Endothelial cell of umbilical vein (primary cell): Measurements from ENCODE around the gene EPHB6. TPM values are rescaled to one million over a fixed set of nuclear protein-coding genes. Genes with fewer than 3 reads are reported as not detected.

Experiments
- BruUV-seq: library from RNA; stranded (reverse); fragments of 400-500 nt; replicated peaks from 2 replicates; lab custom pipeline; 2021; lab: Mats Ljungman, UMichigan
- CTCF ChIA-PET: fragments of 300-600, 350-600 bp; sonication (Branson Sonifier 250); formaldehyde crosslinking; loops from one replicate; lab custom pipeline; 2021; ENCODE audit warnings: antibody characterized with exemption, inconsistent platforms; lab: Charles Lee
- POLR2A ChIA-PET: fragments of 300-600, 350-600 bp; sonication (Branson Sonifier 250); formaldehyde crosslinking; loops from one replicate; lab custom pipeline; 2021; ENCODE audit warnings: antibody characterized with exemption, inconsistent platforms; lab: Charles Lee
- DNase-seq: peaks from one replicate; pipeline ENCODE4 v3.0.0-alpha.2; 2011; ENCODE audit warnings: low read depth, low spot score
- FAIRE-seq: peaks from 2 replicates; lab custom pipeline; 2011; peaks lifted over from hg19 to GRCh38; lab: Jason Lieb, UNC
- H2AFZ ChIP-seq: 2 replicates; pipeline ENCODE4 v1.6.0; 2012; ENCODE audit warnings: low read depth, low read length, control low read depth, inconsistent platforms
- H3K27ac ChIP-seq: 2 replicates; pipeline ENCODE4 v1.5.1; 2011; ENCODE audit warnings: low read depth, mild to moderate bottlenecking, control low read depth, low read length, moderate library complexity; ENCODE audit not compliant: insufficient read depth
- H3K27me3 ChIP-seq, 2 experiments: 2 replicates each; pipeline versions ENCODE4 v1.6.0 to v1.6.1; 2011; ENCODE audit warnings: low read length in 2 of 2, mixed read lengths in 1 of 2; ENCODE audit not compliant: control insufficient read depth in 2 of 2, insufficient read depth in 2 of 2
- H3K36me3 ChIP-seq, 2 experiments: 2 replicates in 1 of 2; 3 replicates in 1 of 2; pipeline ENCODE4 v1.5.1; 2011; ENCODE audit warnings: low read length in 2 of 2, mild to moderate bottlenecking in 1 of 2, moderate library complexity in 1 of 2; ENCODE audit not compliant: control insufficient read depth in 2 of 2, insufficient read depth in 2 of 2; ENCODE audit errors: extremely low read depth in 1 of 2
- H3K4me1 ChIP-seq: 3 replicates; pipeline ENCODE4 v1.5.1; 2011; ENCODE audit warnings: mild to moderate bottlenecking, low read length; ENCODE audit not compliant: control insufficient read depth, insufficient read depth; ENCODE audit errors: extremely low read depth
- H3K4me2 ChIP-seq: 2 replicates; pipeline ENCODE4 v1.6.1; 2011; ENCODE audit warnings: low read length, control low read depth, mixed read lengths; ENCODE audit not compliant: insufficient read depth
- H3K4me3 ChIP-seq, 3 experiments: fragments of 200-600 bp in 1 of 3; sonication (generic), shearing (Covaris generic) in 1 of 3; replicated peaks in 1 of 3; 2 replicates each; pipeline ENCODE4 v1.5.1; 2011 to 2016; ENCODE audit warnings: control low read depth in 3 of 3, low read length in 3 of 3, mild to moderate bottlenecking in 2 of 3, inconsistent platforms in 1 of 3, low read depth in 1 of 3, moderate library complexity in 1 of 3; ENCODE audit not compliant: insufficient read depth in 1 of 3
- H3K79me2 ChIP-seq: 2 replicates; pipeline ENCODE4 v1.6.0; 2012; ENCODE audit warnings: low read length, inconsistent platforms; ENCODE audit not compliant: control insufficient read depth, insufficient read depth
- H3K9ac ChIP-seq: replicated peaks from 2 replicates; pipeline ENCODE3; 2011; ENCODE audit warnings: low read length, control low read depth; ENCODE audit not compliant: insufficient read depth; ENCODE audit errors: extremely low read depth
- H3K9me1 ChIP-seq: replicated peaks from 3 replicates; pipeline ENCODE4 v1.6.0; 2011; ENCODE audit warnings: mild to moderate bottlenecking, low read length; ENCODE audit not compliant: control insufficient read depth, insufficient read depth; ENCODE audit errors: extremely low read depth
- H3K9me3 ChIP-seq: replicated peaks from 2 replicates; pipeline ENCODE4 v1.5.1; 2012; ENCODE audit warnings: low read length, inconsistent platforms; ENCODE audit not compliant: control insufficient read depth, insufficient read depth
- H4K20me1 ChIP-seq: replicated peaks from 2 replicates; pipeline ENCODE3; 2011; ENCODE audit warnings: mild to moderate bottlenecking, low read length; ENCODE audit not compliant: control insufficient read depth, insufficient read depth; ENCODE audit errors: extremely low read depth
- EZH2 ChIP-seq: IDR thresholded peaks from 2 replicates; pipeline ENCODE4 v1.6.1; 2012; ENCODE audit warnings: borderline replicate concordance, low read depth, mild to moderate bottlenecking, moderate library complexity, low read length, inconsistent platforms; ENCODE audit not compliant: severe bottlenecking
- FOS ChIP-seq: IDR thresholded peaks from 2 replicates; pipeline ENCODE4 v1.6.1; 2011; ENCODE audit warnings: mild to moderate bottlenecking, low read length, moderate library complexity, borderline replicate concordance; ENCODE audit not compliant: insufficient read depth
- GATA2 ChIP-seq: IDR thresholded peaks from 2 replicates; pipeline ENCODE4 v1.7.0; 2011; ENCODE audit warnings: low read depth, mild to moderate bottlenecking, moderate library complexity, mixed read lengths, low read length; ENCODE audit not compliant: insufficient read length, insufficient read depth
- JUN ChIP-seq: IDR thresholded peaks from 2 replicates; pipeline ENCODE4 v1.6.1; 2011; ENCODE audit warnings: borderline replicate concordance, low read depth; ENCODE audit not compliant: insufficient read length, insufficient read depth
- MYC ChIP-seq: IDR thresholded peaks from one replicate; pipeline ENCODE4 v1.6.1; 2011; ENCODE audit warnings: mild to moderate bottlenecking, low read depth, low read length
- POLR2A ChIP-seq: IDR thresholded peaks from 2 replicates; pipeline ENCODE4 v1.6.1; 2012; ENCODE audit warnings: low read depth, mild to moderate bottlenecking, control low read depth, low read length
- POLR2AphosphoS5 ChIP-seq: IDR thresholded peaks from 2 replicates; pipeline ENCODE4 v1.6.1; 2012; ENCODE audit warnings: low read depth, mild to moderate bottlenecking, control low read depth, low read length, moderate library complexity; ENCODE audit not compliant: insufficient read depth
- dilution Hi-C: fragments of 300-500 bp; cut with MboI; formaldehyde crosslinking; loops from one replicate; pipeline ENCODE4 v1.15.0; 2019; ENCODE audit warnings: low sequenced_read_pairs; ENCODE audit not compliant: extremely low pct_ligation_motif_present
- intact Hi-C: fragments of 100-400 bp; cut with micrococcal nuclease; formaldehyde crosslinking; loops from one replicate; pipeline ENCODE4 v1.10.0; 2022
- polyA plus RNA-seq, 4 experiments: library from polyadenylated mRNA; depleted of rRNA in 3 of 4; stranded (reverse) in 3 of 4; unstranded in 1 of 4; fragments of >200 nt; gene quantifications; 2 replicates each; pipeline versions ENCODE4 v1.2.1 to v1.2.3, GENCODE V29; 2011 to 2012; ENCODE audit warnings: missing spikeins in 1 of 4
- total RNA-seq: library from RNA; stranded (reverse); gene quantifications from 2 replicates; pipeline ENCODE4 v1.2.3, GENCODE V29; 2021
- TF ChIP-seq, protein P1 (sequence below), 2 donors: IDR thresholded peaks; 1 replicate in 1 of 2; 2 replicates in 1 of 2; pipeline ENCODE4 v1.5.1; 2011; ENCODE audit warnings: low read length in 2 of 2, mild to moderate bottlenecking in 2 of 2, moderate library complexity in 2 of 2, control low read depth in 1 of 2, inconsistent platforms in 1 of 2, low read depth in 1 of 2; ENCODE audit not compliant: insufficient read depth in 1 of 2; ENCODE audit errors: extremely low read depth in 1 of 2
- TF ChIP-seq, protein P2 (sequence below): IDR thresholded peaks from 2 replicates; pipeline ENCODE4 v1.6.1; 2011; ENCODE audit not compliant: insufficient read depth, insufficient read length

Gene EPHB6
- total and polyA plus RNA-seq, 2 donors (not counting 3 experiments of a cell fraction or from before 2014, with no cell fraction given): 0.86 to 2.9 TPM

DNA sequence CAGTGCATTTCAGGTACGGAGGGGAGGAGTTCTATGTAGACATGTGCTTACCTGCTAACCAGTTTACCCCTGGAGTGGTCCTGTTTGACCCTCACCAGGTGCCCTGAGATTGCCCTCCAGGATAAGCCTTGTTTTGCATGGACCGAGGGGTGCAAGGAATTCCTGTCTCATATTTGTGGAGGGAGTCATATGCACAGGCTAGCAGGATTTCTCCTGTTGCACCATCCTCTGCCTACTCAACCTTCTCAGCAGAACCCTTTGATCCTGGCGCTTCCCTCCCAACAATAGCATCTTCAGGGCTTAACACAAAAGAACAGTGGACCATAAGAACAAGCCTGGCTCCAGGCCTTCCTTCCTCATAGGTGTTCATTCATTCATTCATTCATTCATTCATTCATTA lies 23.4 kb downstream of the EPHB6 start:
- H3K9ac ChIP-seq: no peak overlapping the region
- no peak overlapping the region for H3K4me3 ChIP-seq
- no peak overlapping the region for H3K27ac ChIP-seq
- H3K4me2 ChIP-seq: no peak overlapping the region
- H3K79me2 ChIP-seq: no peaks in the 10 kb centered on the region
- no peaks in the 10 kb centered on the region for H3K36me3 ChIP-seq
- H3K9me3 ChIP-seq: no peaks in the 10 kb centered on the region
- intact Hi-C loops (no loop called here), dilution Hi-C loops (no loop called here)
- CTCF ChIA-PET: interaction anchor here (3.1 kb wide), 1 partner anchor 337 kb away, joined by 64 read pairs; no protein-coding TSS in a partner anchor
- no peaks in the 10 kb centered on the region for H3K9me1 ChIP-seq
- POLR2A ChIA-PET: no interaction called here
- TF ChIP-seq, protein P1, sequence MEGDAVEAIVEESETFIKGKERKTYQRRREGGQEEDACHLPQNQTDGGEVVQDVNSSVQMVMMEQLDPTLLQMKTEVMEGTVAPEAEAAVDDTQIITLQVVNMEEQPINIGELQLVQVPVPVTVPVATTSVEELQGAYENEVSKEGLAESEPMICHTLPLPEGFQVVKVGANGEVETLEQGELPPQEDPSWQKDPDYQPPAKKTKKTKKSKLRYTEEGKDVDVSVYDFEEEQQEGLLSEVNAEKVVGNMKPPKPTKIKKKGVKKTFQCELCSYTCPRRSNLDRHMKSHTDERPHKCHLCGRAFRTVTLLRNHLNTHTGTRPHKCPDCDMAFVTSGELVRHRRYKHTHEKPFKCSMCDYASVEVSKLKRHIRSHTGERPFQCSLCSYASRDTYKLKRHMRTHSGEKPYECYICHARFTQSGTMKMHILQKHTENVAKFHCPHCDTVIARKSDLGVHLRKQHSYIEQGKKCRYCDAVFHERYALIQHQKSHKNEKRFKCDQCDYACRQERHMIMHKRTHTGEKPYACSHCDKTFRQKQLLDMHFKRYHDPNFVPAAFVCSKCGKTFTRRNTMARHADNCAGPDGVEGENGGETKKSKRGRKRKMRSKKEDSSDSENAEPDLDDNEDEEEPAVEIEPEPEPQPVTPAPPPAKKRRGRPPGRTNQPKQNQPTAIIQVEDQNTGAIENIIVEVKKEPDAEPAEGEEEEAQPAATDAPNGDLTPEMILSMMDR (IDR thresholded peaks at IDR 0.05; ENCODE audit: extremely low read depth in 1 of 2, insufficient read depth in 1 of 2, low read depth in 1 of 2, low read length in 2 of 2): no peak
- TF ChIP-seq FOS: no peak
- peaks cover 0 to 2% of the 10 kb centered on the region in 2 experiments for H3K27me3 ChIP-seq
- H4K20me1 ChIP-seq: no peaks in the 10 kb centered on the region
- no peak for DNase-seq
- no peak overlapping the region for H2AFZ ChIP-seq
- no TSS peak for BruUV-seq
- no peak for FAIRE-seq
- no peaks in the 10 kb centered on the region for H3K4me1 ChIP-seq

DNA sequence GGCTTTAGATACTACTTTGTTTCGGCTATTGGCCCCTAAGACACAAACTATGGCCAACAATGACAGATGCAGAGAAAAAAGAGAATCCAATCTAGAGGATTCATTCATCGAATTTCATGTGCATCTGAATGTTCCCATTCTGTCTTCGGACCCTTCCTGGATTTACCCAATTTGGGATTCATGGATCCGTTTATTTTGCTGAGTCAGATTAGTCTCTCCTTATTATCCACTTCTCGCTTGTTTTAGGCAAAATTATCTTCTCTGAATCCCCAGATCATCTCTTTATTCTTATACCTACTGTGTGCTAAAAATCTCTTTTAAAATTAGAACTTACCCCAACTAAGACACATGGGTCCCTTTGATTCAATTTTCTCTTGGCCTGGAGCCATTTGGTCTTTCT lies 24.2 kb downstream of the EPHB6 start:
- ChIA-PET POLR2A (no interaction called here), CTCF (interaction anchor here (0.8 to 3.1 kb wide), 10 partner anchors 8 to 363 kb away, joined by 3 to 64 read pairs (median 7); no protein-coding TSS in a partner anchor)
- no TSS peak for BruUV-seq

More for the DNA sequence above, 24.2 kb downstream of the EPHB6 start:
- FAIRE-seq (no peak), DNase-seq (no peak)
- Histone ChIP-seq H3K4me3 (no peak overlapping the region), H3K9me3 (no peaks in the 10 kb centered on the region), H2AFZ (no peak overlapping the region), H3K36me3 (no peaks in the 10 kb centered on the region), H3K27ac (no peak overlapping the region), H3K9me1 (no peaks in the 10 kb centered on the region), H3K27me3 (peaks cover 0 to 2% of the 10 kb centered on the region in 2 experiments), H3K4me1 (no peaks in the 10 kb centered on the region), H3K4me2 (no peak overlapping the region), H3K79me2 (no peaks in the 10 kb centered on the region), H4K20me1 (no peaks in the 10 kb centered on the region), H3K9ac (no peak overlapping the region)
- TF ChIP-seq POLR2AphosphoS5 (no peak), MYC (no peak), JUN (no peak), EZH2 (no peak), POLR2A (no peak), GATA2 (no peak), FOS (no peak)
- TF ChIP-seq, protein P2, sequence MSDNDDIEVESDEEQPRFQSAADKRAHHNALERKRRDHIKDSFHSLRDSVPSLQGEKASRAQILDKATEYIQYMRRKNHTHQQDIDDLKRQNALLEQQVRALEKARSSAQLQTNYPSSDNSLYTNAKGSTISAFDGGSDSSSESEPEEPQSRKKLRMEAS: no peak
- TF ChIP-seq, protein P1 (IDR thresholded peaks at IDR 0.05; ENCODE audit: extremely low read depth in 1 of 2, insufficient read depth in 1 of 2, low read depth in 1 of 2, low read length in 2 of 2): no peak
- dilution Hi-C loops (no loop called here), intact Hi-C loops (no loop called here)
